HG03139 (cell line): ENCODE data around the gene JAK2.

Experiments
- ATAC-seq: cut with Tn5 transposase; IDR thresholded peaks from one replicate; pipeline ENCODE4 v1.9.1; 2021; ENCODE audit not compliant: unreplicated experiment

The JAK2 gene

GRCh38 chr9:5122516-5122915 is 137.4 kb downstream of the JAK2 start:
- no peak for ATAC-seq

GRCh38 chr9:5140151-5140550 is 155.1 kb downstream of the JAK2 start:
- ATAC-seq: no peak

GRCh38 chr9:5144217-5144616 is 159.1 kb downstream of the JAK2 start:
- no peak for ATAC-seq

GRCh38 chr9:5146241-5146640 is 161.2 kb downstream of the JAK2 start:
- ATAC-seq: no peak
